HCT116 (cell line): ENCODE data around the gene PRIMA1. TPM values are rescaled to one million over a fixed set of nuclear protein-coding genes. Genes with fewer than 3 reads are reported as not detected.

ENCODE experiments used
- ATAC-seq: fragments of 200-7000 bp; cut with Tn5 transposase; 2 replicates; pipeline ENCODE4 v1.9.1; 2020; ENCODE audit warnings: mild to moderate bottlenecking, moderate library complexity
- BruUV-seq: library from RNA; stranded (reverse); fragments of 400-500 nt; replicated peaks from 2 replicates; lab custom pipeline; 2021; lab: Mats Ljungman, UMichigan
- CTCF ChIA-PET: fragments of 300-600 bp; sonication (Branson Sonifier 250); formaldehyde crosslinking; loops from one replicate; lab custom pipeline; 2021; ENCODE audit warnings: antibody characterized with exemption; lab: Charles Lee
- POLR2A ChIA-PET: fragments of 300-600, 350-600 bp; sonication (Branson Sonifier 250); formaldehyde crosslinking; loops from one replicate; lab custom pipeline; 2021; ENCODE audit warnings: antibody characterized with exemption; lab: Charles Lee
- RAD21 ChIA-PET, 2 experiments: fragments of 300-600 bp; sonication (Branson Sonifier 250); formaldehyde crosslinking; loops; one replicate each; lab custom pipeline; 2023; ENCODE audit warnings: low total read pairs in 2 of 2; ENCODE audit not compliant: uncharacterized antibody in 2 of 2, unreplicated experiment in 2 of 2, low non-redundant PET in 1 of 2; lab: Charles Lee
- DNase-seq: peaks from one replicate; pipeline ENCODE4 v3.0.0-alpha.2; 2010; ENCODE audit warnings: low read depth, low spot score
- H2AFZ ChIP-seq: fragments of 200-600 bp; shearing (Covaris generic), sonication (generic); 2 replicates; pipeline ENCODE4 v1.6.1; 2017; ENCODE audit warnings: low read depth, mixed run types, mixed read lengths, antibody characterized with exemption, low read length; ENCODE audit not compliant: poor library complexity, severe bottlenecking
- H3K27ac ChIP-seq: 2 replicates; pipeline ENCODE4 v1.5.1; 2012; ENCODE audit warnings: low read depth, low read length
- H3K27me3 ChIP-seq: fragments of 200-600 bp; sonication (generic); 2 replicates; pipeline ENCODE4 v1.6.1; 2016; ENCODE audit warnings: mixed run types, low read length, mixed read lengths; ENCODE audit not compliant: insufficient read depth
- H3K36me3 ChIP-seq, 2 experiments: fragments of 200-500 bp in 1 of 2; fragments of 200-600 bp in 1 of 2; sonication (Bioruptor generic) in 1 of 2; sonication (generic) in 1 of 2; 2 replicates each; pipeline versions ENCODE4 v1.5.1 to v1.6.1; 2014 to 2016; ENCODE audit warnings: low read length in 2 of 2, inconsistent platforms in 1 of 2, mixed read lengths in 1 of 2, mixed run types in 1 of 2; ENCODE audit not compliant: insufficient read depth in 2 of 2, control insufficient read depth in 1 of 2
- H3K4me1 ChIP-seq, 2 experiments: fragments of 200-600 bp in 1 of 2; sonication (generic) in 1 of 2; 2 replicates each; pipeline versions ENCODE4 v1.5.1 to v1.6.1; 2012 to 2017; ENCODE audit warnings: low read length in 2 of 2, inconsistent platforms in 1 of 2, mild to moderate bottlenecking in 1 of 2, mixed read lengths in 1 of 2, mixed run types in 1 of 2, moderate library complexity in 1 of 2; ENCODE audit not compliant: insufficient read depth in 2 of 2, control insufficient read depth in 1 of 2
- H3K4me2 ChIP-seq: fragments of 200-600 bp; sonication (generic); 2 replicates; pipeline ENCODE4 v1.6.1; 2017; ENCODE audit warnings: mixed run types, low read length, mixed read lengths
- H3K4me3 ChIP-seq, 2 experiments: fragments of 200-600 bp in 1 of 2; sonication (generic) in 1 of 2; replicated peaks in 1 of 2; 2 replicates each; pipeline ENCODE4 v1.5.1; 2011 to 2016; ENCODE audit warnings: low read length in 2 of 2, control low read depth in 1 of 2, low read depth in 1 of 2, mild to moderate bottlenecking in 1 of 2, mixed read lengths in 1 of 2, mixed run types in 1 of 2
- H3K79me2 ChIP-seq: fragments of 200-600 bp; sonication (generic); 2 replicates; pipeline ENCODE4 v1.6.1; 2017; ENCODE audit warnings: mild to moderate bottlenecking, mixed run types, low read length, moderate library complexity, mixed read lengths; ENCODE audit not compliant: insufficient read depth
- H3K9ac ChIP-seq: fragments of 200-600 bp; sonication (generic); 2 replicates; pipeline ENCODE4 v1.6.1; 2016; ENCODE audit warnings: low read length, mixed read lengths
- H3K9me2 ChIP-seq: fragments of 200-600 bp; sonication (generic), shearing (Covaris generic); 2 replicates; pipeline ENCODE4 v1.6.1; 2017; ENCODE audit warnings: mixed run types, mild to moderate bottlenecking, moderate library complexity; ENCODE audit not compliant: insufficient read depth
- H3K9me3 ChIP-seq, 2 experiments: fragments of 200-500 bp in 1 of 2; fragments of 200-600 bp in 1 of 2; sonication (Bioruptor generic) in 1 of 2; sonication (generic) in 1 of 2; 2 replicates each; pipeline ENCODE4 v1.6.1; 2014 to 2017; ENCODE audit warnings: low read length in 2 of 2, mixed read lengths in 2 of 2, inconsistent platforms in 1 of 2, low read depth in 1 of 2, mild to moderate bottlenecking in 1 of 2, mixed run types in 1 of 2, moderate library complexity in 1 of 2; ENCODE audit not compliant: control insufficient read depth in 1 of 2, insufficient read depth in 1 of 2
- H4K20me1 ChIP-seq: fragments of 200-600 bp; sonication (generic), shearing (Covaris generic); 2 replicates; pipeline ENCODE4 v1.6.1; 2017; ENCODE audit warnings: mixed run types, mild to moderate bottlenecking, moderate library complexity; ENCODE audit not compliant: insufficient read depth
- ATF3 ChIP-seq: IDR thresholded peaks from 2 replicates; pipeline ENCODE4 v1.6.1; 2012
- CBX3 ChIP-seq: IDR thresholded peaks from 2 replicates; pipeline ENCODE4 v1.6.1; 2012; ENCODE audit warnings: low read depth
- EGR1 ChIP-seq: IDR thresholded peaks from 2 replicates; pipeline ENCODE4 v1.6.1; 2012; ENCODE audit warnings: low read depth
- ELF1 ChIP-seq: IDR thresholded peaks from 2 replicates; pipeline ENCODE4 v1.6.1; 2012; ENCODE audit warnings: low read depth, borderline replicate concordance
- EZH2 ChIP-seq: fragments of 200-600 bp; sonication (generic); IDR thresholded peaks from 2 replicates; pipeline ENCODE4 v1.6.1; 2017; ENCODE audit warnings: antibody characterized with exemption, mixed run types
- EZH2phosphoT487 ChIP-seq: fragments of 200-600 bp; IDR thresholded peaks from 2 replicates; pipeline ENCODE4 v1.6.1; 2018; ENCODE audit warnings: antibody characterized with exemption, borderline replicate concordance
- FOSL1 ChIP-seq: IDR thresholded peaks from 2 replicates; pipeline ENCODE4 v1.6.1; 2012; ENCODE audit warnings: low read depth
- POLR2A ChIP-seq: IDR thresholded peaks from 2 replicates; pipeline ENCODE4 v1.7.0; 2011; ENCODE audit warnings: borderline replicate concordance; ENCODE audit not compliant: insufficient read depth, insufficient read length; ENCODE audit errors: extremely low read depth
- RAD21 ChIP-seq: IDR thresholded peaks from 2 replicates; pipeline ENCODE4 v1.6.1; 2012; ENCODE audit warnings: low read depth, mild to moderate bottlenecking
- SRF ChIP-seq: IDR thresholded peaks from 2 replicates; pipeline ENCODE4 v1.6.1; 2012; ENCODE audit warnings: low read depth
- TCF7L2 ChIP-seq: IDR thresholded peaks from 2 replicates; pipeline ENCODE4 v1.7.0; 2011; ENCODE audit warnings: borderline replicate concordance, inconsistent platforms; ENCODE audit not compliant: insufficient read depth, insufficient read length; ENCODE audit errors: extremely low read depth
- ZFX ChIP-seq: fragments of 450-650 bp; IDR thresholded peaks from 2 replicates; pipeline ENCODE4 v1.6.1; 2017
- intact Hi-C: fragments of 100-400 bp; cut with micrococcal nuclease; formaldehyde crosslinking; loops from 2 replicates; pipeline ENCODE4 v1.10.0; 2022
- total RNA-seq: library from RNA; stranded (reverse); gene quantifications from one replicate; pipeline ENCODE4 v1.2.1, GENCODE V29; 2021; ENCODE audit not compliant: unreplicated experiment
- TF ChIP-seq, protein P1 (sequence below), 3 experiments: fragments of 200-600 bp in 1 of 3; sonication (generic) in 1 of 3; IDR thresholded peaks in 2 of 3; conservative IDR thresholded peaks in 1 of 3; 2 replicates each; pipeline ENCODE4 v1.5.1; 2012 to 2017; ENCODE audit warnings: low read depth in 2 of 3, low read length in 2 of 3, antibody characterized with exemption in 1 of 3, borderline replicate concordance in 1 of 3, control low read depth in 1 of 3, mild to moderate bottlenecking in 1 of 3, mixed read lengths in 1 of 3, mixed run types in 1 of 3, moderate library complexity in 1 of 3; ENCODE audit not compliant: insufficient read depth in 1 of 3

PRIMA1 gene
- total RNA-seq, 1 experiment from 2014 or later: 1.5 TPM

- intact Hi-C loops: loop anchor here (5.0 kb wide), 1 partner anchor 491 kb away; no protein-coding TSS in a partner anchor
- POLR2A ChIA-PET: no interaction called here
- Histone ChIP-seq H3K9me3 (no peaks in the 10 kb centered on the region), H3K79me2 (no peaks in the 10 kb centered on the region), H3K27me3 (no peaks in the 10 kb centered on the region), H2AFZ (no peak overlapping the region), H3K36me3 (no peaks in the 10 kb centered on the region), H3K4me1 (peaks cover 4 to 37% of the 10 kb centered on the region in 2 experiments), H3K27ac (no peak overlapping the region), H3K4me3 (no peak overlapping the region), H3K9me2 (no peaks in the 10 kb centered on the region), H3K9ac (no peak overlapping the region), H3K4me2 (peak overlapping the region; percentile 23; the same call in 1 of the 2 replicates), H4K20me1 (no peaks in the 10 kb centered on the region)
- ATAC-seq (no peak), DNase-seq (no peak)
- no TSS peak for BruUV-seq
- RAD21 ChIA-PET: no interaction called here
- CTCF ChIA-PET: no interaction called here
- TF ChIP-seq EZH2phosphoT487: no peak
- TF ChIP-seq SRF: no peak
- no peak for TF ChIP-seq RAD21
- no peak for TF ChIP-seq ELF1
- TF ChIP-seq EGR1: no peak
- no peak for TF ChIP-seq ZFX
- TF ChIP-seq POLR2A: no peak
- TF ChIP-seq ATF3: no peak
Measured at GRCh38 chr14:93733231-93733630, 55.1 kb downstream of the PRIMA1 start.

GRCh38 chr14:93732524-93732923 lies 55.8 kb downstream of the PRIMA1 start:
- intact Hi-C loops: loop anchor here (5.0 kb wide), 1 partner anchor 490 kb away; no protein-coding TSS in a partner anchor
- no peaks in the 10 kb centered on the region for H3K36me3 ChIP-seq
- ChIA-PET POLR2A (no interaction called here), RAD21 (no interaction called here), CTCF (no interaction called here)
- DNase-seq (no peak), ATAC-seq (no peak)
- TF ChIP-seq EZH2: no peak
- TF ChIP-seq TCF7L2: no peak
- no peak for TF ChIP-seq POLR2A
- TF ChIP-seq ZFX: no peak
- TF ChIP-seq ELF1: no peak
- TF ChIP-seq, protein P1, sequence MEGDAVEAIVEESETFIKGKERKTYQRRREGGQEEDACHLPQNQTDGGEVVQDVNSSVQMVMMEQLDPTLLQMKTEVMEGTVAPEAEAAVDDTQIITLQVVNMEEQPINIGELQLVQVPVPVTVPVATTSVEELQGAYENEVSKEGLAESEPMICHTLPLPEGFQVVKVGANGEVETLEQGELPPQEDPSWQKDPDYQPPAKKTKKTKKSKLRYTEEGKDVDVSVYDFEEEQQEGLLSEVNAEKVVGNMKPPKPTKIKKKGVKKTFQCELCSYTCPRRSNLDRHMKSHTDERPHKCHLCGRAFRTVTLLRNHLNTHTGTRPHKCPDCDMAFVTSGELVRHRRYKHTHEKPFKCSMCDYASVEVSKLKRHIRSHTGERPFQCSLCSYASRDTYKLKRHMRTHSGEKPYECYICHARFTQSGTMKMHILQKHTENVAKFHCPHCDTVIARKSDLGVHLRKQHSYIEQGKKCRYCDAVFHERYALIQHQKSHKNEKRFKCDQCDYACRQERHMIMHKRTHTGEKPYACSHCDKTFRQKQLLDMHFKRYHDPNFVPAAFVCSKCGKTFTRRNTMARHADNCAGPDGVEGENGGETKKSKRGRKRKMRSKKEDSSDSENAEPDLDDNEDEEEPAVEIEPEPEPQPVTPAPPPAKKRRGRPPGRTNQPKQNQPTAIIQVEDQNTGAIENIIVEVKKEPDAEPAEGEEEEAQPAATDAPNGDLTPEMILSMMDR (IDR thresholded peaks at IDR 0.05 in 2 of 3, conservative IDR thresholded peaks at IDR 0.05 in 1 of 3; ENCODE audit: borderline replicate concordance in 1 of 3, insufficient read depth in 1 of 3, low read depth in 2 of 3, low read length in 2 of 3): no peak
- no peak for TF ChIP-seq FOSL1
- no peak for TF ChIP-seq CBX3
- no peaks in the 10 kb centered on the region for H3K9me2 ChIP-seq
- H3K4me1 ChIP-seq: peaks cover 4 to 37% of the 10 kb centered on the region in 2 experiments
- H4K20me1 ChIP-seq: no peaks in the 10 kb centered on the region
- H3K27ac ChIP-seq: no peak overlapping the region
- no peak overlapping the region for H3K4me2 ChIP-seq
- H3K79me2 ChIP-seq: no peaks in the 10 kb centered on the region
- no peaks in the 10 kb centered on the region for H3K9me3 ChIP-seq
- no peak overlapping the region for H3K9ac ChIP-seq
- no TSS peak for BruUV-seq
- H3K27me3 ChIP-seq: no peaks in the 10 kb centered on the region
- no peak overlapping the region for H3K4me3 ChIP-seq
- H2AFZ ChIP-seq: no peak overlapping the region
